Spleen (tissue), 11 donors: ENCODE results near the gene SLC2A11. TPM values are rescaled to one million over a fixed set of nuclear protein-coding genes. Genes with fewer than 3 reads are reported as not detected.
A peak's percentile ranks its signal among the peaks of the same experiment; 100 is the strongest.

Experiments
- DNase-seq: peaks from one replicate; pipeline ENCODE4 v3.0.0-alpha.2; 2020
- H3K27ac ChIP-seq, 8 donors: fragments of 200-600 bp; sonication (generic) in 7 of 8; 1 replicate in 4 of 8; 2 replicates in 4 of 8; pipeline versions ENCODE4 v1.5.0 to v1.8.0; 2016 to 2021; ENCODE audit warnings: inconsistent platforms in 4 of 8, mild to moderate bottlenecking in 4 of 8, moderate library complexity in 1 of 8
- H3K27me3 ChIP-seq, 7 donors: fragments of 200-600 bp; sonication (generic) in 6 of 7; replicated peaks in 1 of 7; 1 replicate in 4 of 7; 2 replicates in 3 of 7; pipeline versions ENCODE4 v1.5.0 to v1.8.0; 2016 to 2021; ENCODE audit warnings: inconsistent platforms in 3 of 7, mild to moderate bottlenecking in 1 of 7
- H3K36me3 ChIP-seq, 6 donors: fragments of 200-600 bp; sonication (generic) in 5 of 6; 1 replicate in 4 of 6; 2 replicates in 2 of 6; pipeline versions ENCODE4 v1.5.0 to v1.8.0; 2016 to 2021; ENCODE audit warnings: inconsistent platforms in 2 of 6
- H3K4me1 ChIP-seq, 6 donors: fragments of 200-600 bp; sonication (generic) in 5 of 6; 1 replicate in 3 of 6; 2 replicates in 3 of 6; pipeline versions ENCODE4 v1.5.0 to v1.8.0; 2016 to 2021; ENCODE audit warnings: inconsistent platforms in 3 of 6
- H3K4me3 ChIP-seq, 8 donors: fragments of 200-600 bp; sonication (generic) in 7 of 8; 1 replicate in 4 of 8; 2 replicates in 4 of 8; pipeline versions ENCODE4 v1.5.0 to v1.8.0; 2016 to 2021; ENCODE audit warnings: inconsistent platforms in 4 of 8, mild to moderate bottlenecking in 4 of 8, moderate library complexity in 2 of 8
- H3K9me3 ChIP-seq, 8 donors: fragments of 200-600 bp; sonication (generic) in 7 of 8; 1 replicate in 4 of 8; 2 replicates in 4 of 8; pipeline versions ENCODE4 v1.5.0 to v1.8.0; 2016 to 2021; ENCODE audit warnings: inconsistent platforms in 4 of 8
- CTCF ChIP-seq, 11 experiments: fragments of 200-600 bp in 7 of 11; fragments of 450-650 bp in 4 of 11; sonication (generic) in 4 of 11; IDR thresholded peaks in 8 of 11; conservative IDR thresholded peaks in 3 of 11; 1 replicate in 7 of 11; 2 replicates in 4 of 11; pipeline versions ENCODE4 v1.4.0 to v1.8.0; 2016 to 2021; ENCODE audit warnings: antibody characterized with exemption in 11 of 11, inconsistent platforms in 4 of 11, mild to moderate bottlenecking in 1 of 11
- POLR2A ChIP-seq, 3 donors: fragments of 450-650 bp; IDR thresholded peaks; one replicate each; pipeline ENCODE4 v1.5.1; 2017; ENCODE audit warnings: antibody characterized with exemption in 3 of 3, mild to moderate bottlenecking in 1 of 3
- POLR2AphosphoS5 ChIP-seq, 3 donors: sonication (generic); formaldehyde crosslinking; IDR thresholded peaks; one replicate each; pipeline ENCODE4 v1.5.1; 2017; ENCODE audit warnings: antibody characterized with exemption in 3 of 3
- WGBS, 5 donors: extraction: QIAGEN DNeasy Blood & Tissue Kit in 3 of 5; methylation state at CpG; one replicate each; pipeline versions ENCODE4 v1.1.5 to v1.1.7; 2013 to 2018; 5-methylcytosine and 5-hydroxymethylcytosine counted together
- intact Hi-C: fragments of 100-400 bp; cut with DNase I; formaldehyde crosslinking; loops from one replicate; pipeline ENCODE4 v1.15.0; 2023; ENCODE audit warnings: low total_unique reads
- polyA plus RNA-seq, 3 donors: library from polyadenylated mRNA; stranded (reverse); fragments of 200-250 nt; gene quantifications; one replicate each; pipeline ENCODE4 v1.2.1, GENCODE V29; 2013
- total RNA-seq, 7 donors: library from RNA; depleted of rRNA in 3 of 7; stranded (reverse); fragments of >200 nt in 3 of 7; fragmentation: NEBNext Ultra II Directional in 4 of 7; extraction: Animal tissue kit (Norgen Biotek cat#: 25700) in 4 of 7; gene quantifications; one replicate each; pipeline versions ENCODE4 v1.1.0 to v1.2.1, GENCODE V29; 2016 to 2021
- donor health status: healthy with polysubstance abuse.
- donor health status: DM: no; HTN: no; CAD: no; lungs with moderate emphysema.
- donor health status: DM: no; HTN: no; CAD: no.
- donor health status: Bipolar disorder and iron deficiency.
- donor health status: healthy.
- donor health status: DM: no; HTN: no; CAD: no.
- donor health status: DM: yes; HTN: yes; CAD: no.

The SLC2A11 gene
- total and polyA plus RNA-seq, 10 donors: 12.0 to 23.5 (median 16.5) TPM

- intact Hi-C loops: no loop called here
- no peak for TF ChIP-seq POLR2A (IDR thresholded peaks at IDR 0.05)
- no peak for TF ChIP-seq POLR2AphosphoS5 (IDR thresholded peaks at IDR 0.05)
- no peak for TF ChIP-seq CTCF (IDR thresholded peaks at IDR 0.05 in 8 of 11, conservative IDR thresholded peaks at IDR 0.05 in 3 of 11)
- Histone ChIP-seq H3K36me3 (no peaks in the 10 kb centered on the region), H3K4me3 (peak overlapping the region in 1 of 8 donors; percentile 15), H3K27me3 (no peaks in the 10 kb centered on the region), H3K27ac (peak overlapping the region in 5 of 8 donors; percentile 17 to 56 (median 47)), H3K9me3 (no peaks in the 10 kb centered on the region), H3K4me1 (peaks cover 0 to 37% (median 16%) of the 10 kb centered on the region in 6 donors)
- WGBS, 5 donors: 50 to 70% (median 68%) methylated on average over 6 of the region's 6 CpGs
- no peak for DNase-seq
These were observed 51.7 kb downstream of the SLC2A11 start for GRCh38 chr22:23909296-23909898.

GRCh38 chr22:23910496-23911190 lies 53.0 kb downstream of the SLC2A11 start:
- H3K4me1 ChIP-seq: peaks cover 0 to 42% (median 21%) of the 10 kb centered on the region in 6 donors
- no peak overlapping the region for H3K4me3 ChIP-seq
- no peaks in the 10 kb centered on the region for H3K36me3 ChIP-seq
- DNase-seq: no peak
- TF ChIP-seq POLR2AphosphoS5 (IDR thresholded peaks at IDR 0.05) (no peak), CTCF (IDR thresholded peaks at IDR 0.05 in 8 of 11, conservative IDR thresholded peaks at IDR 0.05 in 3 of 11) (no peak), POLR2A (IDR thresholded peaks at IDR 0.05) (no peak)
- H3K9me3 ChIP-seq: no peaks in the 10 kb centered on the region
- 72 to 90% (median 82%) methylated on average over 3 of the region's 3 CpGs for WGBS, 5 donors
- no peak overlapping the region for H3K27ac ChIP-seq
- no peaks in the 10 kb centered on the region for H3K27me3 ChIP-seq
- intact Hi-C loops: no loop called here

- intact Hi-C loops: no loop called here
These were observed 53.8 kb downstream of the SLC2A11 start for GRCh38 chr22:23911318-23911980.

More at GRCh38 chr22:23911318-23911980, 53.8 kb downstream of the SLC2A11 start:
- peaks cover 0 to 40% (median 22%) of the 10 kb centered on the region in 6 donors for H3K4me1 ChIP-seq
- H3K36me3 ChIP-seq: peaks cover 0 to 4% (median 0%) of the 10 kb centered on the region in 6 donors
- H3K27me3 ChIP-seq: no peaks in the 10 kb centered on the region
- WGBS, 5 donors: 87 to 95% (median 92%) methylated on average over 11 to 12 of the region's 12 CpGs
- no peak for DNase-seq
- no peak overlapping the region for H3K4me3 ChIP-seq
- H3K9me3 ChIP-seq: no peaks in the 10 kb centered on the region
- TF ChIP-seq POLR2A (IDR thresholded peaks at IDR 0.05): no peak
- no peak for TF ChIP-seq CTCF (IDR thresholded peaks at IDR 0.05 in 8 of 11, conservative IDR thresholded peaks at IDR 0.05 in 3 of 11)
- no peak for TF ChIP-seq POLR2AphosphoS5 (IDR thresholded peaks at IDR 0.05)
- H3K27ac ChIP-seq: no peak overlapping the region
